Measurements from ENCODE around the gene FKBP5.

- no peak for TF ChIP-seq RAD21 (IDR thresholded peaks at IDR 0.05; ENCODE audit: low read depth)
- TF ChIP-seq CEBPB (IDR thresholded peaks at IDR 0.05), result no peak
- TF ChIP-seq, protein P1, sequence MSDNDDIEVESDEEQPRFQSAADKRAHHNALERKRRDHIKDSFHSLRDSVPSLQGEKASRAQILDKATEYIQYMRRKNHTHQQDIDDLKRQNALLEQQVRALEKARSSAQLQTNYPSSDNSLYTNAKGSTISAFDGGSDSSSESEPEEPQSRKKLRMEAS (IDR thresholded peaks at IDR 0.05), result no peak
- TF ChIP-seq, protein P2, sequence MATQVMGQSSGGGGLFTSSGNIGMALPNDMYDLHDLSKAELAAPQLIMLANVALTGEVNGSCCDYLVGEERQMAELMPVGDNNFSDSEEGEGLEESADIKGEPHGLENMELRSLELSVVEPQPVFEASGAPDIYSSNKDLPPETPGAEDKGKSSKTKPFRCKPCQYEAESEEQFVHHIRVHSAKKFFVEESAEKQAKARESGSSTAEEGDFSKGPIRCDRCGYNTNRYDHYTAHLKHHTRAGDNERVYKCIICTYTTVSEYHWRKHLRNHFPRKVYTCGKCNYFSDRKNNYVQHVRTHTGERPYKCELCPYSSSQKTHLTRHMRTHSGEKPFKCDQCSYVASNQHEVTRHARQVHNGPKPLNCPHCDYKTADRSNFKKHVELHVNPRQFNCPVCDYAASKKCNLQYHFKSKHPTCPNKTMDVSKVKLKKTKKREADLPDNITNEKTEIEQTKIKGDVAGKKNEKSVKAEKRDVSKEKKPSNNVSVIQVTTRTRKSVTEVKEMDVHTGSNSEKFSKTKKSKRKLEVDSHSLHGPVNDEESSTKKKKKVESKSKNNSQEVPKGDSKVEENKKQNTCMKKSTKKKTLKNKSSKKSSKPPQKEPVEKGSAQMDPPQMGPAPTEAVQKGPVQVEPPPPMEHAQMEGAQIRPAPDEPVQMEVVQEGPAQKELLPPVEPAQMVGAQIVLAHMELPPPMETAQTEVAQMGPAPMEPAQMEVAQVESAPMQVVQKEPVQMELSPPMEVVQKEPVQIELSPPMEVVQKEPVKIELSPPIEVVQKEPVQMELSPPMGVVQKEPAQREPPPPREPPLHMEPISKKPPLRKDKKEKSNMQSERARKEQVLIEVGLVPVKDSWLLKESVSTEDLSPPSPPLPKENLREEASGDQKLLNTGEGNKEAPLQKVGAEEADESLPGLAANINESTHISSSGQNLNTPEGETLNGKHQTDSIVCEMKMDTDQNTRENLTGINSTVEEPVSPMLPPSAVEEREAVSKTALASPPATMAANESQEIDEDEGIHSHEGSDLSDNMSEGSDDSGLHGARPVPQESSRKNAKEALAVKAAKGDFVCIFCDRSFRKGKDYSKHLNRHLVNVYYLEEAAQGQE (IDR thresholded peaks at IDR 0.05; ENCODE audit: low read depth), result no peak
- no peak for TF ChIP-seq EP300 (IDR thresholded peaks at IDR 0.05; ENCODE audit: borderline replicate concordance)
- no peak for TF ChIP-seq CREB1 (IDR thresholded peaks at IDR 0.05; ENCODE audit: low read depth)
- no peak for TF ChIP-seq EGR1 (IDR thresholded peaks at IDR 0.05)
- TF ChIP-seq TCF12 (IDR thresholded peaks at IDR 0.05; ENCODE audit: low read depth), result no peak
- no peak for TF ChIP-seq FOXM1 (IDR thresholded peaks at IDR 0.05; ENCODE audit: borderline replicate concordance, low read depth)
- no peak for TF ChIP-seq TEAD4 (IDR thresholded peaks at IDR 0.05)
- no peak for TF ChIP-seq TAF1 (IDR thresholded peaks at IDR 0.05; ENCODE audit: low read depth)
- TF ChIP-seq YY1 (IDR thresholded peaks at IDR 0.05; ENCODE audit: low read depth), result no peak
- TF ChIP-seq ZBTB7A (IDR thresholded peaks at IDR 0.05; ENCODE audit: low read depth), result no peak
- TF ChIP-seq NFIC (IDR thresholded peaks at IDR 0.05), result no peak
Measured at GRCh38 chr6:35664945-35665344, 23.8 kb downstream of the FKBP5 start.

Data from Ishikawa (cell line).